ENCODE data around the gene MAL.

Gene MAL

DNA sequence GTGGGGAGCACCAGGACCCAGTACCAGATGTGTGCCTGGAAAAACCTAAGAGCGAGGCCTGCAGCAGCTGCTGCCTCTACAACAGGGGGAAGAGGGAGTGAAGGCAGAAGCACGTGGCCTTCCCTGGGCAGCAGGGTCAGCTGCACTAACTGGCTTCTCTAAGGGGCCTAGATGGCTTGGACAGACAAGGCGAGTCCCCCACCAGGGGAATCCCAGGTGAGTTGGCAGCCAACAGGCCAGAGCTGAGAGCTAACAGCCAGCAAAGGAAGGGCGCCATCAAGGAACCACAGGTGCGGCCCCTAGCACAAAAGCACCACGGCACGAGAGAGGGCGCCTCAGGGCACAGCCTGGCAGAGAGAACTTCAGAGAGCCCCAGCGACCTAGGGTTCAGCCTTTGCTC, 19.8 kb upstream of the MAL start:
- no peak for DNase-seq (ENCODE audit: low read depth)
- TF ChIP-seq CTCF (conservative IDR thresholded peaks at IDR 0.05; ENCODE audit: low read length), result no peak

DNA sequence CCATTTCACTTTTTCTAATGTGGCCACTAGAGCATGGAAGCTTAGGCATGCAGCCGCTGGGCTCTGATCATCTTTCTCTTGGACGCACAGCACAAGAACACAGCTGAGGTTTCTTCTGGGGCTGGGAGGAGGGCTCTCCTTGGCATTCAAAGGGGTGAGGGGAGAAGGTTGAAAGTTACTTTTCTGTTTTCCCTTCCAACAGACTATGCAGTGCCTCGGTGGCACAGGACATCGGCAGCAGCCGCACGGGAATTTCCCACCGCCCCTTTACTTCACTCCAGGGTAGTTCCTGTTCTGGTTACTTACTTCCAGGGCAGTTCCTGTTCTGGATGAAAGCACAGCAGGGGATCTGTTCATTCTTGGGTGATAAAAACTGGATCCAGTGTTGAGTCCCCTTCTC, 18.9 kb upstream of the MAL start:
- no peak for TF ChIP-seq CTCF (conservative IDR thresholded peaks at IDR 0.05; ENCODE audit: low read length)

More for the DNA sequence above, 19.8 kb upstream of the MAL start:
- no peak overlapping the region for H3K4me3 ChIP-seq (ENCODE audit: low read length)

DNA sequence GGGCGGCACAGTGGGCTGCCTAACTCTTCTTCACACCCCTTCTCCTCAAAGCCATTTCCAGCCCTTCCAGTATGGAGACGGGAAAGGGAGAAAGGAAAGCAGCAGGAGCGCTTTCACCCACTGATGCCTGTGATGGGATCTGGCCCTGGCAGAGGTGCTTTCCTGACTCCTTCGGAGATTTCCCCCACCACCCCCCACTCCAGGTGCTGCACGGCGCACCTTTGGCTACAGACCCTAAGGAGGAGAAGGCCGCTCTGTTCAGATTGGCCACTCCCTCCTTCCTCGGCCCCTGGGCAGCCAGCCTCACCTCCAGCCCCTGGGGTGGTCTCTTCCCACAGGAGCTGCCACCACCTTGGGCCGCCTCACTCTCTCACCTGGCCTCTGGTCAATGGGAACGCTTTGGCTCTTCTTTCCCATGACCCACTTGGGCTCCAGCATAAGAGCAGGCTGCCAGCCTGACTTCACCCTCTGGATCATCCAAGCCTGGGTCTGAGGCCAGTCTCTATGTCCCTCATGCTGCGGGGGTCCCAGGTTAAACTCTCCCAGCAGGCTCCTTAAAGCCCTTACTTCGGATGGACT, 18.4 kb upstream of the MAL start:
- no peak for DNase-seq (ENCODE audit: low read depth)
- no peak for TF ChIP-seq CTCF (conservative IDR thresholded peaks at IDR 0.05; ENCODE audit: low read length)
- no peak overlapping the region for H3K4me3 ChIP-seq (ENCODE audit: low read length)

More for the DNA sequence above, 18.9 kb upstream of the MAL start:
- no peak for DNase-seq (ENCODE audit: low read depth)
- H3K4me3 ChIP-seq (ENCODE audit: low read length), result no peak overlapping the region

DNA sequence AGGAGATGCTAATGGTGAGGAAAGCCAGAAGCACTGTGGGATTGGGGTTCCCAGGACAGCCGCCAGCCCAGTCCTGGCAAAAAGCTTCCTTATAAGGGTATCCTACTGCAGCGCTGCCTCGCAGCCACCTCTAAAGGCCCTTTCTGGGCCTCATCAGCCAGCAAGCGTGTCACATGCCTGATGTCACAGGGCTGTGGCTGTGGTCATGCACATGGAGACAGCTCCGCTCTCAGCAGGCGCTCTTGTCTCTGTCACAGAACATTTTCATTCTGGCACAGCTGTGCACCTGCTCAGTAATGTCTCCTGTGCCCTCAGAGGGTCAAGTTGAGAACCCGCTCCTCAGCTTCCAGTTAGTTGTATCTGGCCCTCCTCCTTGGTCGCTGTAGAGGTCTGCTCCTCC, 17.7 kb upstream of the MAL start:
- no peak for DNase-seq (ENCODE audit: low read depth)
- H3K4me3 ChIP-seq (ENCODE audit: low read length), result no peak overlapping the region
- TF ChIP-seq CTCF (conservative IDR thresholded peaks at IDR 0.05; ENCODE audit: low read length), result no peak

DNA sequence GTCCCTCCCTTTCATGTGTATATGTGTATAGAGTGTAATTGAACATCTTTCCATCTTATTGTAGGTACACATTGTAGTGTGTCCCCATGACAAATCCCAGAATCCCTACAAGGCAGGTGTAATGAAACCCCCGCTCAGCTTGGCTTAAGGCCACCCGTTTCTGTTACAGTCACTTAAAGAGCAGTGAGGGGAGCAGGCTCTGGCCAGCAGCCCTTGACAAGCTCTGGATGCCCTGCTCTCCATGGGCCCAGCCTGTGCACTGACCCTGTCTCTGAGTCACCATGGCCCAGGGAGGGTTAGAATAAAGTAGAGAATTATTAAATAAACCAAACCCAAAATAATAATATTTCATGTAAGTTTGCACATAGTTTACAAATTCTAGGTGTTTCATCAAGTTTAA, 17.2 kb upstream of the MAL start:
- no peak overlapping the region for H3K4me3 ChIP-seq (ENCODE audit: low read length)
- no peak for DNase-seq (ENCODE audit: low read depth)
- no peak for TF ChIP-seq CTCF (conservative IDR thresholded peaks at IDR 0.05; ENCODE audit: low read length)

- no peak for TF ChIP-seq CTCF (conservative IDR thresholded peaks at IDR 0.05; ENCODE audit: low read length)
- H3K4me3 ChIP-seq (ENCODE audit: low read length), result no peak overlapping the region
- no peak for DNase-seq (ENCODE audit: low read depth)
These were observed 16.5 kb upstream of the MAL start for GRCh38 chr2:95008996-95009395.

GRCh38 chr2:95009412-95009811, 16.1 kb upstream of the MAL start:
- TF ChIP-seq CTCF (conservative IDR thresholded peaks at IDR 0.05; ENCODE audit: low read length), result no peak
- no peak for DNase-seq (ENCODE audit: low read depth)
- H3K4me3 ChIP-seq (ENCODE audit: low read length), result no peak overlapping the region
